OCI-LY7 (cell line): Measurements from ENCODE around the gene ADAM22. TPM values are rescaled to one million over a fixed set of nuclear protein-coding genes. Genes with fewer than 3 reads are reported as not detected.

Source experiments
- BruUV-seq: library from RNA; stranded (reverse); fragments of 400-500 nt; replicated peaks from 2 replicates; lab custom pipeline; 2021; lab: Mats Ljungman, UMichigan
- CTCF ChIA-PET: fragments of 300-600 bp; sonication (Branson Sonifier 250); formaldehyde crosslinking; loops from one replicate; lab custom pipeline; 2022; ENCODE audit warnings: antibody characterized with exemption; ENCODE audit not compliant: unreplicated experiment; lab: Charles Lee
- POLR2A ChIA-PET: fragments of 300-600 bp; sonication (Branson Sonifier 250); formaldehyde crosslinking; loops from one replicate; lab custom pipeline; 2022; ENCODE audit warnings: antibody characterized with exemption; lab: Charles Lee
- DNase-seq: peaks from one replicate; pipeline ENCODE4 v3.0.0-alpha.2; 2015; ENCODE audit warnings: low spot score
- H2AFZ ChIP-seq: fragments of 200-600 bp; sonication (generic), shearing (Covaris generic); 2 replicates; pipeline ENCODE4 v1.6.1; 2014; ENCODE audit warnings: mild to moderate bottlenecking, antibody characterized with exemption, low read length, moderate library complexity
- H3K27ac ChIP-seq: fragments of 200-600 bp; sonication (generic); 2 replicates; pipeline ENCODE4 v1.5.1; 2014; ENCODE audit warnings: mixed run types, low read depth, mild to moderate bottlenecking, moderate library complexity, low read length, inconsistent platforms; ENCODE audit not compliant: poor library complexity, severe bottlenecking
- H3K36me3 ChIP-seq: fragments of 200-600 bp; sonication (generic); 2 replicates; pipeline ENCODE4 v1.6.1; 2014; ENCODE audit warnings: mild to moderate bottlenecking, antibody characterized with exemption, low read length, moderate library complexity, mixed read lengths; ENCODE audit not compliant: insufficient read depth
- H3K4me1 ChIP-seq: fragments of 200-600 bp; sonication (generic); 2 replicates; pipeline ENCODE4 v1.5.1; 2014; ENCODE audit warnings: mild to moderate bottlenecking, low read length; ENCODE audit not compliant: insufficient read depth, poor library complexity, severe bottlenecking
- H3K4me2 ChIP-seq: fragments of 200-600 bp; sonication (generic); 2 replicates; pipeline ENCODE4 v1.6.1; 2014; ENCODE audit warnings: mild to moderate bottlenecking, low read length
- H3K4me3 ChIP-seq: fragments of 200-600 bp; sonication (generic); 2 replicates; pipeline ENCODE4 v1.5.1; 2014; ENCODE audit warnings: mild to moderate bottlenecking, low read depth, low read length; ENCODE audit not compliant: poor library complexity, severe bottlenecking
- H3K79me2 ChIP-seq: fragments of 200-600 bp; sonication (generic); 2 replicates; pipeline ENCODE4 v1.6.1; 2016; ENCODE audit warnings: low read depth, mild to moderate bottlenecking, low read length, moderate library complexity, mixed read lengths; ENCODE audit not compliant: insufficient read depth
- H3K9me2 ChIP-seq: fragments of 200-600 bp; sonication (generic); 2 replicates; pipeline ENCODE4 v1.6.1; 2016; ENCODE audit warnings: mild to moderate bottlenecking, low read length, mixed read lengths; ENCODE audit not compliant: insufficient read depth
- H3K9me3 ChIP-seq: fragments of 200-600 bp; sonication (generic); 2 replicates; pipeline ENCODE4 v1.6.1; 2014; ENCODE audit warnings: mild to moderate bottlenecking, mixed run types, low read length, mixed read lengths
- H4K20me1 ChIP-seq: fragments of 200-600 bp; sonication (generic); 2 replicates; pipeline ENCODE4 v1.6.1; 2014; ENCODE audit warnings: mild to moderate bottlenecking, antibody characterized with exemption, low read length, moderate library complexity, mixed read lengths; ENCODE audit not compliant: insufficient read depth
- CTCF ChIP-seq: fragments of 200-600 bp; sonication (generic); conservative IDR thresholded peaks from 2 replicates; pipeline ENCODE4 v1.5.1; 2014; ENCODE audit warnings: mild to moderate bottlenecking, antibody characterized with exemption, low read length, moderate library complexity, mixed read lengths
- EZH2phosphoT487 ChIP-seq: fragments of 200-600 bp; sonication (generic); IDR thresholded peaks from 2 replicates; pipeline ENCODE4 v1.6.1; 2018; ENCODE audit warnings: low read depth, borderline replicate concordance, mild to moderate bottlenecking, mixed run types, antibody characterized with exemption, low read length, moderate library complexity, mixed read lengths
- intact Hi-C: fragments of 100-400 bp; cut with micrococcal nuclease; formaldehyde crosslinking; loops from one replicate; pipeline ENCODE4 v1.10.0; 2022; ENCODE audit not compliant: unreplicated experiment
- total RNA-seq, 2 experiments: library from RNA; depleted of rRNA in 1 of 2; stranded (reverse); fragments of >200 nt in 1 of 2; shearing (Covaris generic) in 1 of 2; gene quantifications; 2 replicates each; pipeline ENCODE4 v1.2.3, GENCODE V29; 2014 to 2022

ADAM22 gene
- total RNA-seq, 2 experiments from 2014 or later, result 12.0 to 13.6 TPM

- BruUV-seq, result no TSS peak
- POLR2A ChIA-PET, result interaction anchor here (0.6 kb wide), 1 partner anchor 16 kb away, joined by 8 read pairs; no protein-coding TSS in a partner anchor
- intact Hi-C loops, result no loop called here
Measured at GRCh38 chr7:88151119-88151790, 217.2 kb downstream of the ADAM22 start.

GRCh38 chr7:88153378-88153777 is 219.3 kb downstream of the ADAM22 start:
- Histone ChIP-seq H3K27ac (no peak overlapping the region), H3K36me3 (no peaks in the 10 kb centered on the region; the same call in 1 of the 2 replicates), H3K9me3 (no peaks in the 10 kb centered on the region), H3K79me2 (no peaks in the 10 kb centered on the region), H3K4me2 (no peak overlapping the region), H3K4me1 (no peaks in the 10 kb centered on the region), H3K4me3 (no peak overlapping the region), H4K20me1 (no peaks in the 10 kb centered on the region), H2AFZ (no peak overlapping the region), H3K9me2 (no peaks in the 10 kb centered on the region)
- BruUV-seq, result no TSS peak
- DNase-seq, result no peak
- ChIA-PET POLR2A (no interaction called here), CTCF (no interaction called here)
- TF ChIP-seq EZH2phosphoT487 (no peak), CTCF (no peak)
- intact Hi-C loops, result no loop called here

More at GRCh38 chr7:88151119-88151790, 217.2 kb downstream of the ADAM22 start:
- Histone ChIP-seq H3K27ac (no peak overlapping the region), H4K20me1 (no peaks in the 10 kb centered on the region), H2AFZ (no peak overlapping the region), H3K4me3 (no peak overlapping the region), H3K9me3 (no peaks in the 10 kb centered on the region), H3K4me1 (no peaks in the 10 kb centered on the region), H3K79me2 (no peaks in the 10 kb centered on the region), H3K9me2 (no peaks in the 10 kb centered on the region), H3K36me3 (no peaks in the 10 kb centered on the region; the same call in 1 of the 2 replicates), H3K4me2 (no peak overlapping the region)
- DNase-seq, result no peak
- CTCF ChIA-PET, result no interaction called here
- no peak for TF ChIP-seq EZH2phosphoT487
- no peak for TF ChIP-seq CTCF

- no peak for DNase-seq
- Histone ChIP-seq H3K27ac (no peak overlapping the region), H3K79me2 (no peaks in the 10 kb centered on the region), H3K9me2 (no peaks in the 10 kb centered on the region), H3K9me3 (no peaks in the 10 kb centered on the region), H3K4me1 (no peaks in the 10 kb centered on the region), H3K36me3 (no peaks in the 10 kb centered on the region; the same call in 1 of the 2 replicates), H3K4me3 (no peak overlapping the region), H4K20me1 (no peaks in the 10 kb centered on the region), H3K4me2 (no peak overlapping the region), H2AFZ (no peak overlapping the region)
- POLR2A ChIA-PET, result interaction anchor here (0.7 kb wide), 1 partner anchor 9 kb away, joined by 3 read pairs; no protein-coding TSS in a partner anchor
- intact Hi-C loops, result no loop called here
- TF ChIP-seq CTCF, result no peak
- TF ChIP-seq EZH2phosphoT487, result no peak
- CTCF ChIA-PET, result no interaction called here
- no TSS peak for BruUV-seq
Measured at GRCh38 chr7:88155756-88156155, 221.7 kb downstream of the ADAM22 start.
